Measurements from ENCODE around the gene KIF14.

- TF ChIP-seq EZH2 (IDR thresholded peaks at IDR 0.05) (no peak), POLR2AphosphoS5 (IDR thresholded peaks at IDR 0.05; ENCODE audit: borderline replicate concordance, low read depth, low read length) (no peak), FOXP2 (optimal IDR thresholded peaks at IDR 0.05; ENCODE audit: control extremely low read depth, extremely low read length, insufficient read depth) (no peak)
Measured at GRCh38 chr1:200535605-200536004, 84.9 kb downstream of the KIF14 start.
